Endothelial cell of umbilical vein (primary cell): ENCODE measurements around the gene MAPK9. TPM values are rescaled to one million over a fixed set of nuclear protein-coding genes. Genes with fewer than 3 reads are reported as not detected.

Source experiments
- BruUV-seq: library from RNA; stranded (reverse); fragments of 400-500 nt; replicated peaks from 2 replicates; lab custom pipeline; 2021; lab: Mats Ljungman, UMichigan
- CTCF ChIA-PET: fragments of 300-600, 350-600 bp; sonication (Branson Sonifier 250); formaldehyde crosslinking; loops from one replicate; lab custom pipeline; 2021; ENCODE audit warnings: antibody characterized with exemption, inconsistent platforms; lab: Charles Lee
- POLR2A ChIA-PET: fragments of 300-600, 350-600 bp; sonication (Branson Sonifier 250); formaldehyde crosslinking; loops from one replicate; lab custom pipeline; 2021; ENCODE audit warnings: antibody characterized with exemption, inconsistent platforms; lab: Charles Lee
- DNase-seq: peaks from one replicate; pipeline ENCODE4 v3.0.0-alpha.2; 2011; ENCODE audit warnings: low read depth, low spot score
- FAIRE-seq: peaks from 2 replicates; lab custom pipeline; 2011; peaks lifted over from hg19 to GRCh38; lab: Jason Lieb, UNC
- H2AFZ ChIP-seq: 2 replicates; pipeline ENCODE4 v1.6.0; 2012; ENCODE audit warnings: low read depth, low read length, control low read depth, inconsistent platforms
- H3K27ac ChIP-seq: 2 replicates; pipeline ENCODE4 v1.5.1; 2011; ENCODE audit warnings: low read depth, mild to moderate bottlenecking, control low read depth, low read length, moderate library complexity; ENCODE audit not compliant: insufficient read depth
- H3K27me3 ChIP-seq, 2 experiments: 2 replicates each; pipeline versions ENCODE4 v1.6.0 to v1.6.1; 2011; ENCODE audit warnings: low read length in 2 of 2, mixed read lengths in 1 of 2; ENCODE audit not compliant: control insufficient read depth in 2 of 2, insufficient read depth in 2 of 2
- H3K36me3 ChIP-seq, 2 experiments: 2 replicates in 1 of 2; 3 replicates in 1 of 2; pipeline ENCODE4 v1.5.1; 2011; ENCODE audit warnings: low read length in 2 of 2, mild to moderate bottlenecking in 1 of 2, moderate library complexity in 1 of 2; ENCODE audit not compliant: control insufficient read depth in 2 of 2, insufficient read depth in 2 of 2; ENCODE audit errors: extremely low read depth in 1 of 2
- H3K4me1 ChIP-seq: 3 replicates; pipeline ENCODE4 v1.5.1; 2011; ENCODE audit warnings: mild to moderate bottlenecking, low read length; ENCODE audit not compliant: control insufficient read depth, insufficient read depth; ENCODE audit errors: extremely low read depth
- H3K4me2 ChIP-seq: 2 replicates; pipeline ENCODE4 v1.6.1; 2011; ENCODE audit warnings: low read length, control low read depth, mixed read lengths; ENCODE audit not compliant: insufficient read depth
- H3K4me3 ChIP-seq, 3 experiments: fragments of 200-600 bp in 1 of 3; sonication (generic), shearing (Covaris generic) in 1 of 3; replicated peaks in 1 of 3; 2 replicates each; pipeline ENCODE4 v1.5.1; 2011 to 2016; ENCODE audit warnings: control low read depth in 3 of 3, low read length in 3 of 3, mild to moderate bottlenecking in 2 of 3, inconsistent platforms in 1 of 3, low read depth in 1 of 3, moderate library complexity in 1 of 3; ENCODE audit not compliant: insufficient read depth in 1 of 3
- H3K79me2 ChIP-seq: 2 replicates; pipeline ENCODE4 v1.6.0; 2012; ENCODE audit warnings: low read length, inconsistent platforms; ENCODE audit not compliant: control insufficient read depth, insufficient read depth
- H3K9ac ChIP-seq: replicated peaks from 2 replicates; pipeline ENCODE3; 2011; ENCODE audit warnings: low read length, control low read depth; ENCODE audit not compliant: insufficient read depth; ENCODE audit errors: extremely low read depth
- H3K9me1 ChIP-seq: replicated peaks from 3 replicates; pipeline ENCODE4 v1.6.0; 2011; ENCODE audit warnings: mild to moderate bottlenecking, low read length; ENCODE audit not compliant: control insufficient read depth, insufficient read depth; ENCODE audit errors: extremely low read depth
- H3K9me3 ChIP-seq: replicated peaks from 2 replicates; pipeline ENCODE4 v1.5.1; 2012; ENCODE audit warnings: low read length, inconsistent platforms; ENCODE audit not compliant: control insufficient read depth, insufficient read depth
- H4K20me1 ChIP-seq: replicated peaks from 2 replicates; pipeline ENCODE3; 2011; ENCODE audit warnings: mild to moderate bottlenecking, low read length; ENCODE audit not compliant: control insufficient read depth, insufficient read depth; ENCODE audit errors: extremely low read depth
- EZH2 ChIP-seq: IDR thresholded peaks from 2 replicates; pipeline ENCODE4 v1.6.1; 2012; ENCODE audit warnings: borderline replicate concordance, low read depth, mild to moderate bottlenecking, moderate library complexity, low read length, inconsistent platforms; ENCODE audit not compliant: severe bottlenecking
- GATA2 ChIP-seq: IDR thresholded peaks from 2 replicates; pipeline ENCODE4 v1.7.0; 2011; ENCODE audit warnings: low read depth, mild to moderate bottlenecking, moderate library complexity, mixed read lengths, low read length; ENCODE audit not compliant: insufficient read length, insufficient read depth
- JUN ChIP-seq: IDR thresholded peaks from 2 replicates; pipeline ENCODE4 v1.6.1; 2011; ENCODE audit warnings: borderline replicate concordance, low read depth; ENCODE audit not compliant: insufficient read length, insufficient read depth
- POLR2A ChIP-seq: IDR thresholded peaks from 2 replicates; pipeline ENCODE4 v1.6.1; 2012; ENCODE audit warnings: low read depth, mild to moderate bottlenecking, control low read depth, low read length
- POLR2AphosphoS5 ChIP-seq: IDR thresholded peaks from 2 replicates; pipeline ENCODE4 v1.6.1; 2012; ENCODE audit warnings: low read depth, mild to moderate bottlenecking, control low read depth, low read length, moderate library complexity; ENCODE audit not compliant: insufficient read depth
- dilution Hi-C: fragments of 300-500 bp; cut with MboI; formaldehyde crosslinking; loops from one replicate; pipeline ENCODE4 v1.15.0; 2019; ENCODE audit warnings: low sequenced_read_pairs; ENCODE audit not compliant: extremely low pct_ligation_motif_present
- intact Hi-C: fragments of 100-400 bp; cut with micrococcal nuclease; formaldehyde crosslinking; loops from one replicate; pipeline ENCODE4 v1.10.0; 2022
- polyA plus RNA-seq, 4 experiments: library from polyadenylated mRNA; depleted of rRNA in 3 of 4; stranded (reverse) in 3 of 4; unstranded in 1 of 4; fragments of >200 nt; gene quantifications; 2 replicates each; pipeline versions ENCODE4 v1.2.1 to v1.2.3, GENCODE V29; 2011 to 2012; ENCODE audit warnings: missing spikeins in 1 of 4
- total RNA-seq: library from RNA; stranded (reverse); gene quantifications from 2 replicates; pipeline ENCODE4 v1.2.3, GENCODE V29; 2021
- TF ChIP-seq, protein P1 (sequence below), 2 donors: IDR thresholded peaks; 1 replicate in 1 of 2; 2 replicates in 1 of 2; pipeline ENCODE4 v1.5.1; 2011; ENCODE audit warnings: low read length in 2 of 2, mild to moderate bottlenecking in 2 of 2, moderate library complexity in 2 of 2, control low read depth in 1 of 2, inconsistent platforms in 1 of 2, low read depth in 1 of 2; ENCODE audit not compliant: insufficient read depth in 1 of 2; ENCODE audit errors: extremely low read depth in 1 of 2

The MAPK9 gene
- total and polyA plus RNA-seq, 2 donors (not counting 3 experiments of a cell fraction or from before 2014, with no cell fraction given) = 24.6 to 34.8 TPM

DNA sequence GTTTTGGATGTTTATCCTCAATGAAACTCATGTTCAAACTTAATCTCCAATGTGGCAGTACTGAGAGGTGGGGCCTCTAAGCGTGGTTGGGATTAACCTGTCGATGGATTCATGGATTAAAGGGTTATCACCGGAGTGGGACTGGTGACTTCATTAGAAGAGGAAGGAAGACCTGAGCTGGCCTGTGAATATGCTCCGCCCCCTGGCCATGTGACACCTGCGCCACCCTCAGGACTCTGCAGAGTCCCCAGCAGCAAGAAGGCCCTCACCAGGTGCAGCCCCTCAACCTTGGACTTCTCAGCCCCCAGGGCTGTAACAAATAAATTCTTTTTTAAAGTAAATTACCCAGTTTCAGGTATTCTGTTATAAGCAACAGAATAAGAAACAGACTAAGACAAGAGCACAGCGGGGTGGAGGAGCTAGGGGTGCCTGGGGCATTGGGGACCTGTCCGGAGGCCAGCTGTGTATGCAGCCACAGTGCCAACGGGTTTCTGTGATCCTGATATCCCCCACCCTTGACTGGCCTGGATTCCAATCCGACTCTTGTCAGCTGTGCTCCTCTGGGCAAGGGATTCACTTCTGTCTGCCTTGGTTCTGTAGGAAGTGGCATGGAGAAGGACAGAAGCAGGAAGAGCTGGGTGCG lies 3.2 kb upstream of the MAPK9 start:
- Histone ChIP-seq H3K27me3 (no peaks in the 10 kb centered on the region), H3K9me1 (no peaks in the 10 kb centered on the region), H2AFZ (no peak overlapping the region), H3K36me3 (no peaks in the 10 kb centered on the region), H3K4me2 (no peak overlapping the region), H3K4me1 (peaks cover 6% of the 10 kb centered on the region), H3K9ac (no peak overlapping the region), H3K27ac (no peak overlapping the region), H3K79me2 (peaks cover 8% of the 10 kb centered on the region), H3K4me3 (no peak overlapping the region), H4K20me1 (no peaks in the 10 kb centered on the region), H3K9me3 (no peaks in the 10 kb centered on the region)
- FAIRE-seq (no peak), DNase-seq (no peak)
- intact Hi-C loops = loop anchor here (10.0 kb wide), 1 partner anchor 350 kb away; the partner anchor contains the start of gene FLT4
- POLR2A ChIA-PET = no interaction called here
- TF ChIP-seq GATA2 (no peak), POLR2A (no peak), POLR2AphosphoS5 (no peak), JUN (no peak), EZH2 (no peak)
- TF ChIP-seq, protein P1, sequence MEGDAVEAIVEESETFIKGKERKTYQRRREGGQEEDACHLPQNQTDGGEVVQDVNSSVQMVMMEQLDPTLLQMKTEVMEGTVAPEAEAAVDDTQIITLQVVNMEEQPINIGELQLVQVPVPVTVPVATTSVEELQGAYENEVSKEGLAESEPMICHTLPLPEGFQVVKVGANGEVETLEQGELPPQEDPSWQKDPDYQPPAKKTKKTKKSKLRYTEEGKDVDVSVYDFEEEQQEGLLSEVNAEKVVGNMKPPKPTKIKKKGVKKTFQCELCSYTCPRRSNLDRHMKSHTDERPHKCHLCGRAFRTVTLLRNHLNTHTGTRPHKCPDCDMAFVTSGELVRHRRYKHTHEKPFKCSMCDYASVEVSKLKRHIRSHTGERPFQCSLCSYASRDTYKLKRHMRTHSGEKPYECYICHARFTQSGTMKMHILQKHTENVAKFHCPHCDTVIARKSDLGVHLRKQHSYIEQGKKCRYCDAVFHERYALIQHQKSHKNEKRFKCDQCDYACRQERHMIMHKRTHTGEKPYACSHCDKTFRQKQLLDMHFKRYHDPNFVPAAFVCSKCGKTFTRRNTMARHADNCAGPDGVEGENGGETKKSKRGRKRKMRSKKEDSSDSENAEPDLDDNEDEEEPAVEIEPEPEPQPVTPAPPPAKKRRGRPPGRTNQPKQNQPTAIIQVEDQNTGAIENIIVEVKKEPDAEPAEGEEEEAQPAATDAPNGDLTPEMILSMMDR (IDR thresholded peaks at IDR 0.05; ENCODE audit: extremely low read depth in 1 of 2, insufficient read depth in 1 of 2, low read depth in 1 of 2, low read length in 2 of 2) = no peak
- no TSS peak for BruUV-seq
- dilution Hi-C loops = no loop called here
- CTCF ChIA-PET = interaction anchor here (1.5 to 5.2 kb wide), 5 partner anchors 11 to 311 kb away, joined by 4 to 69 read pairs (median 35); no protein-coding TSS in a partner anchor
